ENCODE measurements around the gene GRXCR1. TPM values are rescaled to one million over a fixed set of nuclear protein-coding genes. Genes with fewer than 3 reads are reported as not detected.

The GRXCR1 gene
- total RNA-seq, 1 experiment from 2014 or later: not detected

- no peaks in the 10 kb centered on the region for H3K9me3 ChIP-seq (ENCODE audit: control insufficient read depth, insufficient read depth, low read depth, low read length)
- ATAC-seq (no peak), DNase-seq (ENCODE audit: low read depth, low spot score) (no peak)
- no peaks in the 10 kb centered on the region for H3K27me3 ChIP-seq (ENCODE audit: control insufficient read depth, insufficient read depth, low read length)
- CTCF ChIA-PET: no interaction called here
- in situ Hi-C loops (cut with HindIII; ENCODE audit: low pct_unique_long_range_greater_than_20kb, low sequenced_read_pairs) (no loop called here), intact Hi-C loops (cut with micrococcal nuclease; ENCODE audit: unreplicated experiment) (no loop called here)
- POLR2A ChIA-PET: no interaction called here
- no peaks in the 10 kb centered on the region for H3K4me1 ChIP-seq (ENCODE audit: control insufficient read depth, insufficient read depth, low read length)
- TF ChIP-seq CTCF (IDR thresholded peaks at IDR 0.05) (no peak), SIN3A (IDR thresholded peaks at IDR 0.05; ENCODE audit: borderline replicate concordance, insufficient read depth, low read depth, low read length) (no peak), REST (IDR thresholded peaks at IDR 0.05; ENCODE audit: insufficient read depth in 1 of 2, low read depth in 2 of 2, low read length in 1 of 2) (no peak), TCF7L2 (IDR thresholded peaks at IDR 0.05; ENCODE audit: low read depth, low read length) (no peak), POLR2AphosphoS5 (IDR thresholded peaks at IDR 0.05; ENCODE audit: low read depth, low read length) (no peak)
- no TSS peak for BruUV-seq (replicated peaks)
- no peak overlapping the region for H3K27ac ChIP-seq (ENCODE audit: low read length)
- H3K36me3 ChIP-seq (ENCODE audit: control insufficient read depth, insufficient read depth, low read length): no peaks in the 10 kb centered on the region
- no peak overlapping the region for H3K4me3 ChIP-seq (ENCODE audit: low read depth in 2 of 2, low read length in 2 of 2)
These were observed 2.9 kb downstream of the GRXCR1 start for GRCh38 chr4:42895452-42895851.

GRCh38 chr4:42904986-42905385, 12.5 kb downstream of the GRXCR1 start:
- ChIA-PET CTCF (no interaction called here), POLR2A (no interaction called here)
- TF ChIP-seq REST (IDR thresholded peaks at IDR 0.05; ENCODE audit: insufficient read depth in 1 of 2, low read depth in 2 of 2, low read length in 1 of 2) (no peak), SIN3A (IDR thresholded peaks at IDR 0.05; ENCODE audit: borderline replicate concordance, insufficient read depth, low read depth, low read length) (no peak), TCF7L2 (IDR thresholded peaks at IDR 0.05; ENCODE audit: low read depth, low read length) (no peak), CTCF (IDR thresholded peaks at IDR 0.05) (no peak), POLR2AphosphoS5 (IDR thresholded peaks at IDR 0.05; ENCODE audit: low read depth, low read length) (no peak)
- ATAC-seq (no peak), DNase-seq (ENCODE audit: low read depth, low spot score) (no peak)
- intact Hi-C loops (cut with micrococcal nuclease; ENCODE audit: unreplicated experiment) (no loop called here), in situ Hi-C loops (cut with HindIII; ENCODE audit: low pct_unique_long_range_greater_than_20kb, low sequenced_read_pairs) (no loop called here)
- BruUV-seq (replicated peaks): no TSS peak
- no peaks in the 10 kb centered on the region for H3K9me3 ChIP-seq (ENCODE audit: control insufficient read depth, insufficient read depth, low read depth, low read length)
- H3K27ac ChIP-seq (ENCODE audit: low read length): no peak overlapping the region
- H3K36me3 ChIP-seq (ENCODE audit: control insufficient read depth, insufficient read depth, low read length): no peaks in the 10 kb centered on the region
- H3K27me3 ChIP-seq (ENCODE audit: control insufficient read depth, insufficient read depth, low read length): no peaks in the 10 kb centered on the region
- no peak overlapping the region for H3K4me3 ChIP-seq (ENCODE audit: low read depth in 2 of 2, low read length in 2 of 2)
- H3K4me1 ChIP-seq (ENCODE audit: control insufficient read depth, insufficient read depth, low read length): no peaks in the 10 kb centered on the region

All from Panc1 (cell line).